ENCODE data around the gene DNAI4.

- TF ChIP-seq GABPA (IDR thresholded peaks at IDR 0.05; ENCODE audit: low read depth) (no peak), POLR2AphosphoS5 (IDR thresholded peaks at IDR 0.05; ENCODE audit: low read depth) (no peak), SPI1 (IDR thresholded peaks at IDR 0.05; ENCODE audit: borderline replicate concordance, low read depth) (no peak)
- TF ChIP-seq, protein P1, sequence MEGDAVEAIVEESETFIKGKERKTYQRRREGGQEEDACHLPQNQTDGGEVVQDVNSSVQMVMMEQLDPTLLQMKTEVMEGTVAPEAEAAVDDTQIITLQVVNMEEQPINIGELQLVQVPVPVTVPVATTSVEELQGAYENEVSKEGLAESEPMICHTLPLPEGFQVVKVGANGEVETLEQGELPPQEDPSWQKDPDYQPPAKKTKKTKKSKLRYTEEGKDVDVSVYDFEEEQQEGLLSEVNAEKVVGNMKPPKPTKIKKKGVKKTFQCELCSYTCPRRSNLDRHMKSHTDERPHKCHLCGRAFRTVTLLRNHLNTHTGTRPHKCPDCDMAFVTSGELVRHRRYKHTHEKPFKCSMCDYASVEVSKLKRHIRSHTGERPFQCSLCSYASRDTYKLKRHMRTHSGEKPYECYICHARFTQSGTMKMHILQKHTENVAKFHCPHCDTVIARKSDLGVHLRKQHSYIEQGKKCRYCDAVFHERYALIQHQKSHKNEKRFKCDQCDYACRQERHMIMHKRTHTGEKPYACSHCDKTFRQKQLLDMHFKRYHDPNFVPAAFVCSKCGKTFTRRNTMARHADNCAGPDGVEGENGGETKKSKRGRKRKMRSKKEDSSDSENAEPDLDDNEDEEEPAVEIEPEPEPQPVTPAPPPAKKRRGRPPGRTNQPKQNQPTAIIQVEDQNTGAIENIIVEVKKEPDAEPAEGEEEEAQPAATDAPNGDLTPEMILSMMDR (IDR thresholded peaks at IDR 0.05; ENCODE audit: insufficient read depth, low read length): no peak
Measured at GRCh38 chr1:66860529-66860928, 64.1 kb downstream of the DNAI4 start.
